Measurements from ENCODE around the gene RHBDL2. TPM values are rescaled to one million over a fixed set of nuclear protein-coding genes. Genes with fewer than 3 reads are reported as not detected.

RHBDL2 gene
- total and polyA plus RNA-seq, 2 of the 4 experiments (the other 2 are of a cell fraction), result 0.36 to 0.38 TPM

GRCh38 chr1:38932571-38932970, 9.1 kb downstream of the RHBDL2 start:
- H2AK9ac ChIP-seq (replicated peaks; ENCODE audit: low read depth, low read length, poor library complexity), result no peak overlapping the region
- H3K36me3 ChIP-seq (ENCODE audit: control insufficient read depth, insufficient read depth, low read length), result no peaks in the 10 kb centered on the region
- H3K27me3 ChIP-seq (ENCODE audit: control insufficient read depth, insufficient read depth, low read length), result no peaks in the 10 kb centered on the region
- ATAC-seq (ENCODE audit: low read depth) (no peak), DNase-seq (no peak)
- no peak overlapping the region for H2AK5ac ChIP-seq (ENCODE audit: low read depth, low read length)
- H4K91ac ChIP-seq (ENCODE audit: insufficient read depth, low read depth, low read length), result no peak overlapping the region
- ChIA-PET POLR2A (ENCODE audit: unreplicated experiment) (no interaction called here), CTCF (no interaction called here)
- WGBS, 2 experiments (ENCODE audit: extremely low coverage in 2 of 2, insufficient read length in 1 of 2), result 94% methylated on average over 5 of the region's 7 CpGs; no CpG with 5 or more reads in 1 of the 2 experiments
- H2BK5ac ChIP-seq (ENCODE audit: low read depth, low read length, poor library complexity, severe bottlenecking), result no peak overlapping the region
- no peak overlapping the region for H3K4ac ChIP-seq (ENCODE audit: low read depth, low read length)
- H3K79me1 ChIP-seq (ENCODE audit: low read depth in 1 of 2, low read length in 2 of 2), result no peaks in the 10 kb centered on the region
- H3K23ac ChIP-seq (ENCODE audit: low read depth, low read length), result no peak overlapping the region
- no peaks in the 10 kb centered on the region for H3K9me3 ChIP-seq (ENCODE audit: control insufficient read depth, insufficient read depth, low read length)
- dilution Hi-C loops (cut with HindIII; ENCODE audit: low sequenced_read_pairs, unreplicated experiment), result no loop called here
- no peak overlapping the region for H3K18ac ChIP-seq (ENCODE audit: low read depth, low read length)
- in situ Hi-C loops (cut with MboI; ENCODE audit: low sequenced_read_pairs), result no loop called here
- no peak overlapping the region for H3K9ac ChIP-seq (ENCODE audit: low read depth, low read length)
- no peak overlapping the region for H2BK20ac ChIP-seq (ENCODE audit: low read depth, low read length)
- no peak for TF ChIP-seq RAD21 (IDR thresholded peaks at IDR 0.05; ENCODE audit: low read length)
- no peak overlapping the region for H2BK15ac ChIP-seq (ENCODE audit: low read depth, low read length)
- H3K4me3 ChIP-seq (ENCODE audit: insufficient read depth, low read depth, low read length), result no peak overlapping the region
- H2AFZ ChIP-seq (replicated peaks; ENCODE audit: low read length, poor library complexity), result no peak overlapping the region
- intact Hi-C loops (cut with micrococcal nuclease), result no loop called here
- peaks cover 4% of the 10 kb centered on the region; the same call in 1 of the 2 replicates for H3K4me1 ChIP-seq (ENCODE audit: control insufficient read depth, insufficient read depth, low read length)
- H3K56ac ChIP-seq (ENCODE audit: extremely low read depth, insufficient read depth, low read length), result no peak overlapping the region
- no peak overlapping the region for H3K14ac ChIP-seq (replicated peaks; ENCODE audit: low read depth, low read length)
- no peak overlapping the region for H3K4me2 ChIP-seq (ENCODE audit: low read depth, low read length)
- H3K27ac ChIP-seq (ENCODE audit: insufficient read depth, low read length), result no peak overlapping the region
- no peak overlapping the region for H2BK120ac ChIP-seq (ENCODE audit: low read depth, low read length)
- BruUV-seq (replicated peaks), result no TSS peak
- H4K5ac ChIP-seq (ENCODE audit: low read depth, low read length), result no peak overlapping the region
- H4K20me1 ChIP-seq (ENCODE audit: insufficient read depth, low read length), result no peaks in the 10 kb centered on the region
- no peaks in the 10 kb centered on the region; the same call in 1 of the 2 replicates for H3K9me1 ChIP-seq (ENCODE audit: insufficient read depth, low read length)
- no peak overlapping the region for H4K8ac ChIP-seq (ENCODE audit: low read depth in 2 of 2, low read length in 2 of 2)

All from IMR-90 (cell line).